Adrenal gland (tissue), 5 donors: ENCODE measurements around the gene CCDC85C.

ENCODE experiments used
- POLR2A ChIP-seq, 2 donors: fragments of 450-650 bp; IDR thresholded peaks; one replicate each; pipeline ENCODE4 v1.6.1; 2017; ENCODE audit warnings: antibody characterized with exemption in 2 of 2, mild to moderate bottlenecking in 2 of 2, moderate library complexity in 1 of 2
- TF ChIP-seq, protein P1 (sequence below), 6 experiments: fragments of 450-650 bp in 4 of 6; fragments of 200-600 bp in 2 of 6; sonication (generic) in 1 of 6; IDR thresholded peaks; 1 replicate in 5 of 6; 2 replicates in 1 of 6; pipeline versions ENCODE4 v1.5.1 to v1.8.0; 2016 to 2021; ENCODE audit warnings: antibody characterized with exemption in 6 of 6, mild to moderate bottlenecking in 2 of 6, moderate library complexity in 1 of 6
- donor health status: DM: no; HTN: no; CAD: no.

DNA sequence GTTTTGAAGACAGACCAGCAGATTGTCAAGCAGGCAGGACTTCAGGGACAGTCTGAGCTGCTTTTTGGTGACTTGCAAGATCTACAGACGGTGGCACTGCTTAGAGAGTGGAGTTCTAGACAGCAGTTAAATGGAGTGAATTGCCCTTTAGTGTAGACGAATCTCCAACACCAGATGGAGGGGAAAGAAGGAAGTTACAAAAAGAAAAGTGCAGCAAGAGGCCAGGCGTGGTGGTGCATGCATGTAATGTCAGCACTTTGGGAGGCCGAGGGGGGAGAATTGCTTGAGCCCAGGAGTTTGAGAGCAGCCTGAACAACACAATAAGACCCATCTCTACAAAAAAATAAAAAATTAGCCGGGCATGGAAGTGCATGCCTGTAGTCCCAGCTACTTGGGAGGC lies 32.5 kb upstream of the CCDC85C start:
- TF ChIP-seq, protein P1, sequence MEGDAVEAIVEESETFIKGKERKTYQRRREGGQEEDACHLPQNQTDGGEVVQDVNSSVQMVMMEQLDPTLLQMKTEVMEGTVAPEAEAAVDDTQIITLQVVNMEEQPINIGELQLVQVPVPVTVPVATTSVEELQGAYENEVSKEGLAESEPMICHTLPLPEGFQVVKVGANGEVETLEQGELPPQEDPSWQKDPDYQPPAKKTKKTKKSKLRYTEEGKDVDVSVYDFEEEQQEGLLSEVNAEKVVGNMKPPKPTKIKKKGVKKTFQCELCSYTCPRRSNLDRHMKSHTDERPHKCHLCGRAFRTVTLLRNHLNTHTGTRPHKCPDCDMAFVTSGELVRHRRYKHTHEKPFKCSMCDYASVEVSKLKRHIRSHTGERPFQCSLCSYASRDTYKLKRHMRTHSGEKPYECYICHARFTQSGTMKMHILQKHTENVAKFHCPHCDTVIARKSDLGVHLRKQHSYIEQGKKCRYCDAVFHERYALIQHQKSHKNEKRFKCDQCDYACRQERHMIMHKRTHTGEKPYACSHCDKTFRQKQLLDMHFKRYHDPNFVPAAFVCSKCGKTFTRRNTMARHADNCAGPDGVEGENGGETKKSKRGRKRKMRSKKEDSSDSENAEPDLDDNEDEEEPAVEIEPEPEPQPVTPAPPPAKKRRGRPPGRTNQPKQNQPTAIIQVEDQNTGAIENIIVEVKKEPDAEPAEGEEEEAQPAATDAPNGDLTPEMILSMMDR (IDR thresholded peaks at IDR 0.05) = no peak
- no peak for TF ChIP-seq POLR2A (IDR thresholded peaks at IDR 0.05)
